Breast epithelium (tissue), 4 donors: ENCODE results near the gene PHF12. TPM values are rescaled to one million over a fixed set of nuclear protein-coding genes. Genes with fewer than 3 reads are reported as not detected.
"Not testable (repeated sequence)": the region's sequence is repeated elsewhere in the genome, so short reads cannot be mapped to it uniquely, and the experiment has no call there.

Source experiments
- DNase-seq, 2 donors: peaks; one replicate each; pipeline ENCODE4 v3.0.0-alpha.2; 2019; ENCODE audit warnings: low spot score in 2 of 2
- H3K27ac ChIP-seq, 2 donors: fragments of 200-600 bp; sonication (generic) in 1 of 2; one replicate each; pipeline ENCODE4 v1.5.1; 2016 to 2019; ENCODE audit warnings: mild to moderate bottlenecking in 1 of 2
- H3K27me3 ChIP-seq, 2 donors: fragments of 200-600 bp; sonication (generic) in 1 of 2; one replicate each; pipeline versions ENCODE4 v1.5.1 to v1.6.0; 2017 to 2019; ENCODE audit warnings: control low read depth in 1 of 2, mild to moderate bottlenecking in 1 of 2
- H3K36me3 ChIP-seq: fragments of 200-600 bp; one replicate; pipeline ENCODE4 v1.5.1; 2019
- H3K4me1 ChIP-seq, 2 donors: fragments of 200-600 bp; sonication (generic); one replicate each; pipeline ENCODE4 v1.5.1; 2016 to 2019; ENCODE audit warnings: control low read depth in 1 of 2
- H3K4me3 ChIP-seq, 3 donors: fragments of 200-600 bp; sonication (generic); 1 replicate in 2 of 3; 2 replicates in 1 of 3; pipeline ENCODE4 v1.5.1; 2016 to 2019; ENCODE audit warnings: mild to moderate bottlenecking in 3 of 3, moderate library complexity in 2 of 3
- H3K9me3 ChIP-seq, 2 donors: fragments of 200-600 bp; sonication (generic) in 1 of 2; one replicate each; pipeline ENCODE4 v1.5.1; 2016 to 2019; ENCODE audit warnings: control low read depth in 1 of 2
- POLR2A ChIP-seq: fragments of 450-650 bp; IDR thresholded peaks from one replicate; pipeline ENCODE4 v1.6.1; 2016; ENCODE audit warnings: antibody characterized with exemption, mild to moderate bottlenecking, moderate library complexity
- POLR2AphosphoS5 ChIP-seq, 3 donors: sonication (generic); formaldehyde crosslinking; IDR thresholded peaks; one replicate each; pipeline ENCODE4 v1.6.1; 2017; ENCODE audit warnings: antibody characterized with exemption in 3 of 3
- intact Hi-C: fragments of 100-400 bp; cut with DNase I; formaldehyde crosslinking; loops from one replicate; pipeline ENCODE4 v1.15.1; 2023; ENCODE audit warnings: low total_unique reads
- total RNA-seq, 3 donors: library from RNA; depleted of rRNA; stranded (reverse); fragments of >200 nt; gene quantifications; one replicate each; pipeline ENCODE4 v1.1.0, GENCODE V29; 2016
- TF ChIP-seq, protein P1 (sequence below), 3 donors: fragments of 450-650 bp; IDR thresholded peaks; one replicate each; pipeline ENCODE4 v1.5.1; 2016 to 2017; ENCODE audit warnings: antibody characterized with exemption in 3 of 3, mild to moderate bottlenecking in 3 of 3, moderate library complexity in 3 of 3

The PHF12 gene
- total RNA-seq, 3 donors from 2014 or later, result 32.2 to 42.9 (median 40.3) TPM

- H3K4me1 ChIP-seq, result no peaks in the 10 kb centered on the region
- H3K9me3 ChIP-seq, result no peaks in the 10 kb centered on the region
- no peak overlapping the region for H3K4me3 ChIP-seq
- intact Hi-C loops, result no loop called here
- no peak overlapping the region for H3K27ac ChIP-seq
- TF ChIP-seq POLR2A, result no peak
- TF ChIP-seq POLR2AphosphoS5 (IDR thresholded peaks at IDR 0.05), result no peak
- TF ChIP-seq, protein P1, sequence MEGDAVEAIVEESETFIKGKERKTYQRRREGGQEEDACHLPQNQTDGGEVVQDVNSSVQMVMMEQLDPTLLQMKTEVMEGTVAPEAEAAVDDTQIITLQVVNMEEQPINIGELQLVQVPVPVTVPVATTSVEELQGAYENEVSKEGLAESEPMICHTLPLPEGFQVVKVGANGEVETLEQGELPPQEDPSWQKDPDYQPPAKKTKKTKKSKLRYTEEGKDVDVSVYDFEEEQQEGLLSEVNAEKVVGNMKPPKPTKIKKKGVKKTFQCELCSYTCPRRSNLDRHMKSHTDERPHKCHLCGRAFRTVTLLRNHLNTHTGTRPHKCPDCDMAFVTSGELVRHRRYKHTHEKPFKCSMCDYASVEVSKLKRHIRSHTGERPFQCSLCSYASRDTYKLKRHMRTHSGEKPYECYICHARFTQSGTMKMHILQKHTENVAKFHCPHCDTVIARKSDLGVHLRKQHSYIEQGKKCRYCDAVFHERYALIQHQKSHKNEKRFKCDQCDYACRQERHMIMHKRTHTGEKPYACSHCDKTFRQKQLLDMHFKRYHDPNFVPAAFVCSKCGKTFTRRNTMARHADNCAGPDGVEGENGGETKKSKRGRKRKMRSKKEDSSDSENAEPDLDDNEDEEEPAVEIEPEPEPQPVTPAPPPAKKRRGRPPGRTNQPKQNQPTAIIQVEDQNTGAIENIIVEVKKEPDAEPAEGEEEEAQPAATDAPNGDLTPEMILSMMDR (IDR thresholded peaks at IDR 0.05), result no peak
- peaks cover 18% of the 10 kb centered on the region for H3K36me3 ChIP-seq
- no peak for DNase-seq
- H3K27me3 ChIP-seq, result no peaks in the 10 kb centered on the region
Measured at GRCh38 chr17:28878158-28878910, 73.0 kb downstream of the PHF12 start.

DNA sequence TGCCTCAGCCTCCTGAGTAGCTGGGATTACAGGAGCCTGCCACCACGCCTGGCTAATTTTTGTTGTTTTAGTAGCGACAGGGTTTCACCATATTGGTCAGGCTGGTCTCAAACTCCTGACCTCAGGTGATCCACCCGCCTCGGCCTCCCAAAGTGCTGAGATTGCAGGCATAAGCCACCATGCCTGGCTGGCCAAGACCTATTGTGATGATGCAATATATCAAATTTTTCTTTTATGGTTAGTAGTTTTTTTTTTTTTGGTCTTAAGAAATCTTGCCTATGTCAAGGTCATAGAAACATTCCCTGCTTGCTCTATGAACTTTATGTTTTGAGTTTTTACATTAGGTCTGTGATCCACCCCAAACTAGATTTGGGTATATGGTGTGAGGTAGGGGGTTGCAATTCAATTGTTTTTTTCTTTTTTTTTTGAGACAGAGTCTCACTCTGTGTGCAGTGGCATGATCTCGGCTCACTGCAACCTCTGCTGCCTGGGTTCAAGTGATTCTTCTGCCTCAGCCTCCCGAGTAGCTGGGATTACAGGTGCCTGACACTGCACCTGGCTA, 74.1 kb downstream of the PHF12 start:
- H3K27ac ChIP-seq, DNase-seq, H3K27me3 ChIP-seq, H3K9me3 ChIP-seq, H3K4me3 ChIP-seq, H3K4me1 ChIP-seq, intact Hi-C loops: not testable (repeated sequence)
- peaks cover 18% of the 10 kb centered on the region for H3K36me3 ChIP-seq

- Histone ChIP-seq H3K4me1 (no peaks in the 10 kb centered on the region), H3K4me3 (no peak overlapping the region), H3K36me3 (peaks cover 12% of the 10 kb centered on the region), H3K9me3 (no peaks in the 10 kb centered on the region), H3K27ac (no peak overlapping the region), H3K27me3 (no peaks in the 10 kb centered on the region)
- no peak for DNase-seq
- intact Hi-C loops, result no loop called here
- TF ChIP-seq POLR2AphosphoS5 (IDR thresholded peaks at IDR 0.05), result no peak
- TF ChIP-seq, protein P1 (IDR thresholded peaks at IDR 0.05), result no peak
- no peak for TF ChIP-seq POLR2A
Measured at GRCh38 chr17:28875848-28876550, 75.3 kb downstream of the PHF12 start.

GRCh38 chr17:28874750-28875149, 76.6 kb downstream of the PHF12 start:
- no peaks in the 10 kb centered on the region for H3K36me3 ChIP-seq
- intact Hi-C loops, result no loop called here
- no peaks in the 10 kb centered on the region for H3K9me3 ChIP-seq
- H3K27ac ChIP-seq, result no peak overlapping the region
- no peak for DNase-seq
- H3K27me3 ChIP-seq, result no peaks in the 10 kb centered on the region
- H3K4me1 ChIP-seq, result no peaks in the 10 kb centered on the region
- TF ChIP-seq, protein P1 (IDR thresholded peaks at IDR 0.05), result no peak
- TF ChIP-seq POLR2AphosphoS5 (IDR thresholded peaks at IDR 0.05) (no peak), POLR2A (no peak)
- H3K4me3 ChIP-seq, result no peak overlapping the region

DNA sequence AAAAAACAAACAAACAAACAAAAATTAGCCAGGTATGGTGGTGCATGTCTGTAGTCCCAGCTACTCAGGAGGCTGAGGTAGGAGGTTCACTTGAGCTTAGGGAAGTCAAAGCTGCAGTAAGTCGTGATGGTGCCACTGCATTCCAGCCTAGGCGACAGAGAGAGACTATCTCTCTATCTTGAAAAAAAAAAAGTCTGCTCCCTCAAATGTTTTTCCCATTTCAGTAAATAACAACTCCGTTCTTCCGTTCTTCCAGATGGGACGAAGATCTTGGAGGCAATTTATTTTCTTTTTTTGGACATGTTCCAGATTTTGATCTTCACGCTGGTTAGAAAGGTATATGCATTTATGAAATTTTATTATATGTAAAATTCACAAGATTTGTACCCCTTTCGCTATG, 77.5 kb downstream of the PHF12 start:
- TF ChIP-seq POLR2AphosphoS5 (IDR thresholded peaks at IDR 0.05) (no peak), POLR2A (no peak)
- TF ChIP-seq, protein P1 (IDR thresholded peaks at IDR 0.05), result no peak

More for the DNA sequence above, 77.5 kb downstream of the PHF12 start:
- no peaks in the 10 kb centered on the region for H3K36me3 ChIP-seq
- no peaks in the 10 kb centered on the region for H3K4me1 ChIP-seq
- no peak overlapping the region for H3K4me3 ChIP-seq
- DNase-seq, result no peak
- no peak overlapping the region for H3K27ac ChIP-seq
- H3K9me3 ChIP-seq, result no peaks in the 10 kb centered on the region
- intact Hi-C loops, result no loop called here
- no peaks in the 10 kb centered on the region for H3K27me3 ChIP-seq
